ENCODE measurements around the gene IL1R2.

The IL1R2 gene

GRCh38 chr2:102018823-102019445, 27.2 kb downstream of the IL1R2 start:
- Histone ChIP-seq H3K9me3 (no peaks in the 10 kb centered on the region), H3K4me3 (ENCODE audit: low read depth, low read length) (no peak overlapping the region), H3K36me3 (no peaks in the 10 kb centered on the region), H3K4me1 (no peaks in the 10 kb centered on the region), H3K27me3 (no peaks in the 10 kb centered on the region)
- DNase-seq: no peak
- TF ChIP-seq, protein P1, sequence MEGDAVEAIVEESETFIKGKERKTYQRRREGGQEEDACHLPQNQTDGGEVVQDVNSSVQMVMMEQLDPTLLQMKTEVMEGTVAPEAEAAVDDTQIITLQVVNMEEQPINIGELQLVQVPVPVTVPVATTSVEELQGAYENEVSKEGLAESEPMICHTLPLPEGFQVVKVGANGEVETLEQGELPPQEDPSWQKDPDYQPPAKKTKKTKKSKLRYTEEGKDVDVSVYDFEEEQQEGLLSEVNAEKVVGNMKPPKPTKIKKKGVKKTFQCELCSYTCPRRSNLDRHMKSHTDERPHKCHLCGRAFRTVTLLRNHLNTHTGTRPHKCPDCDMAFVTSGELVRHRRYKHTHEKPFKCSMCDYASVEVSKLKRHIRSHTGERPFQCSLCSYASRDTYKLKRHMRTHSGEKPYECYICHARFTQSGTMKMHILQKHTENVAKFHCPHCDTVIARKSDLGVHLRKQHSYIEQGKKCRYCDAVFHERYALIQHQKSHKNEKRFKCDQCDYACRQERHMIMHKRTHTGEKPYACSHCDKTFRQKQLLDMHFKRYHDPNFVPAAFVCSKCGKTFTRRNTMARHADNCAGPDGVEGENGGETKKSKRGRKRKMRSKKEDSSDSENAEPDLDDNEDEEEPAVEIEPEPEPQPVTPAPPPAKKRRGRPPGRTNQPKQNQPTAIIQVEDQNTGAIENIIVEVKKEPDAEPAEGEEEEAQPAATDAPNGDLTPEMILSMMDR (IDR thresholded peaks at IDR 0.05; ENCODE audit: low read depth, low read length): no peak

- no peaks in the 10 kb centered on the region for H3K36me3 ChIP-seq
- H3K4me1 ChIP-seq: no peaks in the 10 kb centered on the region
- no peaks in the 10 kb centered on the region for H3K27me3 ChIP-seq
- peak; percentile 76 for DNase-seq
- H3K9me3 ChIP-seq: no peaks in the 10 kb centered on the region
- TF ChIP-seq, protein P1 (IDR thresholded peaks at IDR 0.05; ENCODE audit: low read depth, low read length): peak; percentile 79
- no peak overlapping the region for H3K4me3 ChIP-seq (ENCODE audit: low read depth, low read length)
These were observed 28.9 kb downstream of the IL1R2 start for GRCh38 chr2:102020596-102021170.

- Histone ChIP-seq H3K36me3 (no peaks in the 10 kb centered on the region), H3K27me3 (no peaks in the 10 kb centered on the region), H3K4me1 (no peaks in the 10 kb centered on the region), H3K9me3 (no peaks in the 10 kb centered on the region), H3K4me3 (ENCODE audit: low read depth, low read length) (no peak overlapping the region)
- no peak for DNase-seq
- TF ChIP-seq, protein P1 (IDR thresholded peaks at IDR 0.05; ENCODE audit: low read depth, low read length): no peak
These were observed 30.0 kb downstream of the IL1R2 start for GRCh38 chr2:102021779-102022178.

- Histone ChIP-seq H3K9me3 (no peaks in the 10 kb centered on the region), H3K36me3 (no peaks in the 10 kb centered on the region), H3K27me3 (no peaks in the 10 kb centered on the region), H3K4me3 (ENCODE audit: low read depth, low read length) (no peak overlapping the region), H3K4me1 (no peaks in the 10 kb centered on the region)
- TF ChIP-seq, protein P1 (IDR thresholded peaks at IDR 0.05; ENCODE audit: low read depth, low read length): no peak
- no peak for DNase-seq
These were observed 31.3 kb downstream of the IL1R2 start for GRCh38 chr2:102022884-102023539.

DNA sequence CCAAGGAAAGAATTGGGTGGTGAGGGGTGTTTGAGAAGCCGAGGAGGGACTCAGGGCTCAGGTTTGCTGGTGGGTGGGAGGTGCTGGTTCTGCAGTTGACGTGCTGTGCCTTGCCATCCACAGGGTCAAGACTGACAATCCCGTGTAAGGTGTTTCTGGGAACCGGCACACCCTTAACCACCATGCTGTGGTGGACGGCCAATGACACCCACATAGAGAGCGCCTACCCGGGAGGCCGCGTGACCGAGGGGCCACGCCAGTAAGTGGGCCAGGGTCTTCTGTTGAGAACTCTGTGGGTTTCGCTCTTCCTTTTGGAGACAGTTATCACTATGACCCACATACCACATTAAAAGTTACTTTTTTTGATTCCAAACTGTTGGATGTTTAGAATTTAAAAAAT, 32.6 kb downstream of the IL1R2 start:
- Histone ChIP-seq H3K36me3 (no peaks in the 10 kb centered on the region), H3K9me3 (no peaks in the 10 kb centered on the region), H3K4me1 (no peaks in the 10 kb centered on the region), H3K27me3 (no peaks in the 10 kb centered on the region), H3K4me3 (ENCODE audit: low read depth, low read length) (no peak overlapping the region)
- no peak for DNase-seq
- TF ChIP-seq, protein P1 (IDR thresholded peaks at IDR 0.05; ENCODE audit: low read depth, low read length): no peak

- Histone ChIP-seq H3K36me3 (no peaks in the 10 kb centered on the region), H3K4me3 (ENCODE audit: low read depth, low read length) (no peak overlapping the region), H3K27me3 (no peaks in the 10 kb centered on the region), H3K4me1 (no peaks in the 10 kb centered on the region), H3K9me3 (no peaks in the 10 kb centered on the region)
- DNase-seq: no peak
- TF ChIP-seq, protein P1 (IDR thresholded peaks at IDR 0.05; ENCODE audit: low read depth, low read length): no peak
These were observed 33.3 kb downstream of the IL1R2 start for GRCh38 chr2:102025016-102025501.
